DND-41 (cell line): Measurements from ENCODE around the gene TEDC1.
A peak's percentile ranks its signal among the peaks of the same experiment; 100 is the strongest.

Experiments used
- ATAC-seq: fragments of 200-7000 bp; cut with Tn5 transposase; 3 replicates; pipeline ENCODE4 v1.9.1; 2021; ENCODE audit warnings: low read depth; ENCODE audit not compliant: insufficient read depth
- DNase-seq: peaks from one replicate; pipeline ENCODE4 v3.0.0-alpha.2; 2020
- H2AFZ ChIP-seq: 2 replicates; pipeline ENCODE4 v1.6.0; 2012; ENCODE audit warnings: low read depth, low read length
- H3K27ac ChIP-seq: 2 replicates; pipeline ENCODE4 v1.5.1; 2012; ENCODE audit warnings: low read length, inconsistent platforms
- H3K27me3 ChIP-seq: fragments of 200-600 bp; sonication (generic); 2 replicates; pipeline ENCODE4 v1.6.0; 2012; ENCODE audit warnings: low read length, mild to moderate bottlenecking, inconsistent platforms; ENCODE audit not compliant: insufficient read depth, poor library complexity
- H3K36me3 ChIP-seq: 2 replicates; pipeline ENCODE4 v1.5.1; 2012; ENCODE audit warnings: low read length, inconsistent platforms; ENCODE audit not compliant: insufficient read depth
- H3K4me1 ChIP-seq: 2 replicates; pipeline ENCODE4 v1.5.1; 2012; ENCODE audit warnings: mild to moderate bottlenecking, low read length; ENCODE audit not compliant: insufficient read depth
- H3K4me2 ChIP-seq: 2 replicates; pipeline ENCODE4 v1.6.0; 2012; ENCODE audit warnings: mild to moderate bottlenecking, moderate library complexity, low read length, inconsistent platforms; ENCODE audit not compliant: insufficient read depth
- H3K4me3 ChIP-seq, 2 experiments: fragments of 200-600 bp in 1 of 2; shearing (Covaris generic) in 1 of 2; 2 replicates each; pipeline ENCODE4 v1.5.1; 2012 to 2016; ENCODE audit warnings: inconsistent platforms in 2 of 2, low read length in 2 of 2, mild to moderate bottlenecking in 2 of 2, low read depth in 1 of 2, moderate library complexity in 1 of 2
- H3K79me2 ChIP-seq: 2 replicates; pipeline ENCODE4 v1.6.0; 2012; ENCODE audit warnings: low read length, inconsistent platforms; ENCODE audit not compliant: insufficient read depth
- H3K9ac ChIP-seq: 2 replicates; pipeline ENCODE4 v1.6.0; 2012; ENCODE audit warnings: low read depth, mild to moderate bottlenecking, inconsistent platforms, low read length, moderate library complexity
- H3K9me3 ChIP-seq: 2 replicates; pipeline ENCODE4 v1.5.1; 2012; ENCODE audit warnings: low read length, moderate library complexity, mild to moderate bottlenecking, inconsistent platforms; ENCODE audit not compliant: insufficient read depth, severe bottlenecking
- H4K20me1 ChIP-seq: 2 replicates; pipeline ENCODE4 v1.6.0; 2012; ENCODE audit warnings: low read length; ENCODE audit not compliant: insufficient read depth
- CTCF ChIP-seq: IDR thresholded peaks from 2 replicates; pipeline ENCODE4 v1.5.1; 2012; ENCODE audit warnings: borderline replicate concordance, low read length, moderate library complexity, mild to moderate bottlenecking; ENCODE audit not compliant: poor library complexity, severe bottlenecking; ENCODE audit errors: extremely low read depth
- EZH2 ChIP-seq: IDR thresholded peaks from 3 replicates; pipeline ENCODE4 v1.6.1; 2012; ENCODE audit warnings: borderline replicate concordance, low read depth, mild to moderate bottlenecking, moderate library complexity, low read length, inconsistent platforms; ENCODE audit not compliant: severe bottlenecking

TEDC1 gene

GRCh38 chr14:105480807-105481801 lies 9.9 kb upstream of the TEDC1 start:
- Histone ChIP-seq H3K79me2 (no peaks in the 10 kb centered on the region), H3K4me1 (peaks cover 26% of the 10 kb centered on the region), H3K4me2 (peak overlapping the region; percentile 81), H3K27ac (peak overlapping the region; percentile 52), H3K4me3 (peak overlapping the region; percentile 4 to 55; a peak in 2 of 4 replicates), H3K36me3 (no peaks in the 10 kb centered on the region), H3K9ac (peak overlapping the region; percentile 58), H3K27me3 (peaks cover 21% of the 10 kb centered on the region), H3K9me3 (no peaks in the 10 kb centered on the region), H2AFZ (peak overlapping the region; percentile 70), H4K20me1 (peaks cover 12% of the 10 kb centered on the region)
- TF ChIP-seq CTCF (peak; percentile 100), EZH2 (no peak)
- DNase-seq, result peak; percentile 82
- peak; percentile 77 for ATAC-seq

GRCh38 chr14:105481886-105482457 lies 9.1 kb upstream of the TEDC1 start:
- Histone ChIP-seq H3K9ac (peak overlapping the region; percentile 58; the same call in 1 of the 2 replicates), H2AFZ (no peak overlapping the region), H3K9me3 (no peaks in the 10 kb centered on the region), H3K27me3 (peaks cover 21% of the 10 kb centered on the region), H3K4me1 (peaks cover 26% of the 10 kb centered on the region), H3K79me2 (no peaks in the 10 kb centered on the region), H3K4me3 (peak overlapping the region in 1 of 2 experiments; percentile 43; a peak in 1 of 4 replicates), H3K27ac (peak overlapping the region; percentile 55; the same call in 1 of the 2 replicates), H3K4me2 (peak overlapping the region; percentile 81), H4K20me1 (peaks cover 9% of the 10 kb centered on the region), H3K36me3 (no peaks in the 10 kb centered on the region)
- peak; percentile 68 for ATAC-seq
- TF ChIP-seq CTCF, result peak; percentile 49
- TF ChIP-seq EZH2, result no peak
- peak; percentile 85 for DNase-seq

- Histone ChIP-seq H2AFZ (no peak overlapping the region), H3K9ac (peak overlapping the region; percentile 58; the same call in 1 of the 2 replicates), H3K4me3 (peak overlapping the region in 1 of 2 experiments; percentile 38; a peak in 1 of 4 replicates), H3K36me3 (no peaks in the 10 kb centered on the region), H3K4me2 (peak overlapping the region; percentile 81), H3K79me2 (no peaks in the 10 kb centered on the region), H3K9me3 (no peaks in the 10 kb centered on the region), H3K27me3 (peaks cover 21% of the 10 kb centered on the region), H3K4me1 (peaks cover 29% of the 10 kb centered on the region), H3K27ac (peak overlapping the region; percentile 55; the same call in 1 of the 2 replicates), H4K20me1 (peaks cover 9% of the 10 kb centered on the region)
- no peak for ATAC-seq
- DNase-seq, result no peak
- no peak for TF ChIP-seq EZH2
- TF ChIP-seq CTCF, result no peak
These were observed 8.4 kb upstream of the TEDC1 start for GRCh38 chr14:105482486-105483110.
